Hematopoietic multipotent progenitor cell treated with erythropoietin and hydrocortisone succinate and interleukin-3 and kit ligand, for 17 days (in vitro differentiated cells): ENCODE data around the gene AEBP1.

Experiments
- DNase-seq: peaks from one replicate; pipeline ENCODE4 v3.0.0-alpha.2; 2015; ENCODE audit warnings: low spot score

AEBP1 gene

GRCh38 chr7:44156453-44157010 is 52.4 kb downstream of the AEBP1 start:
- DNase-seq = no peak

- no peak for DNase-seq
Observed at GRCh38 chr7:44157116-44158080, 53.3 kb downstream of the AEBP1 start.

- DNase-seq = no peak
Observed at GRCh38 chr7:44158096-44158872, 54.1 kb downstream of the AEBP1 start.

GRCh38 chr7:44158873-44159631 is 54.9 kb downstream of the AEBP1 start:
- no peak for DNase-seq

- no peak for DNase-seq
Observed at GRCh38 chr7:44159824-44160630, 55.9 kb downstream of the AEBP1 start.

GRCh38 chr7:44161371-44161770 is 57.2 kb downstream of the AEBP1 start:
- DNase-seq = no peak

- DNase-seq = no peak
Observed at GRCh38 chr7:44162179-44162578, 58.0 kb downstream of the AEBP1 start.

- no peak for DNase-seq
Observed at GRCh38 chr7:44162785-44163395, 58.7 kb downstream of the AEBP1 start.

- no peak for DNase-seq
Observed at GRCh38 chr7:44163591-44163990, 59.4 kb downstream of the AEBP1 start.
